Hematopoietic multipotent progenitor cell treated with erythropoietin and hydrocortisone succinate and interleukin-3 and kit ligand, for 15 days (in vitro differentiated cells): ENCODE measurements around the gene CDH8.

Experiments
- DNase-seq: peaks from one replicate; pipeline ENCODE4 v3.0.0-alpha.2; 2015; ENCODE audit warnings: low spot score

Gene CDH8

DNA sequence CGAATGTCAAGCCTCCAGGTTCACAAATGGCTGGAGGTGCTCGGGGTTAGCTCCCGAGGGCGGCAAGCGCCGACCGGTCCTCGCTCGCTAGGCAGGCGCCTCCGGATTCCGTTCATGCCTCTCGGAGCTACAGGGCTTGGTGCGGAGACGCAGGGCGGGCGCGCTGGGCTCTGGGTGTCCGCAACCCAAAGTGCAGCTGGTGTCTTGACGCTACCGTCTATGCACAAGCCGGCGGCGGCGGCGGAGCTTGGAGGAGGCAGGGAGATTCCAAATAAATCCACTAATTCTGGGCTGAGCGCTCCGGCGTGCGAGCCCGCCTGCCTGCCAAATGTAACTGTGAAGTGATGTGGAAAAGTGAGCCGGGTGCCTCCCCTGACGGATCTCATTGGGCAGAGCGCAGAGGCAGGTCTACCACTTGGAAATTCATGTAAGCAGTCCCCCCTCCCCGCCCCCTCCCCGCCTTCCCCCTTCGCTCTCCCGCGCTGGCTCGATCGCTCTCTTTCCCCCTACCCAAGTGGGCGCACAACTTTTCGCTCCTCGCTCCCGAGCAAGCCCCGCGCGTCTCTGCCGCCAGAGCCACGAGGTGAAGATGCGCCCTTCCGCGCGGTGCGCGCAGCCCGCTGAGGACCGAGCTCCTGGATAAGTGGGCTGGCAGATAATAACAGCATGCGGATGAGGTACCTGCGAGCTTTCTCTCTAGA is at the start of gene CDH8:
Gene CDH8, minus strand, starts transcription at position 338 of the 701 bp plus-strand sequence. CDS start 15,035 bp downstream, outside the sequence.
- no peak for DNase-seq

DNA sequence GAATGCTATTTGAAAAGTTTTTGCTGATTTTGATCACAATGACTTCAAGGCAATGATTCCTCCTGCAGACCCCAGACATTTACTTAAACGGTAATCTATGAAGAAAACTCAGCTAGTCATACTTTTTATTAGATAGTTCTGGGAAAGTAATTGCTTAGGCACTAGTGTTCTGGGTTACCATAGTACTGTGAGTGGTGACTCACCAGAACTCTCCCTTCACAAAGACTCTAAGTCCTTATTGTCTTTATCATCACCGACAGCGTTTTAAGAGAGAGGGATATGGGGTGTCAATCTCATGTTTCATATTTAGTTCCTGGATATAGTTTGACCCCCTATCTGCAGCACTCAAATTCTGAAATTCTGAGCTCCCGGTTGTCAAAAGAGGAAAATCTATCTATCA is 43.0 kb upstream of the CDH8 start:
- DNase-seq: no peak

- no peak for DNase-seq
These were observed 41.8 kb upstream of the CDH8 start for GRCh38 chr16:62077998-62078397.

- no peak for DNase-seq
These were observed 40.6 kb upstream of the CDH8 start for GRCh38 chr16:62076886-62077285.

GRCh38 chr16:62068747-62069146 is 32.5 kb upstream of the CDH8 start:
- no peak for DNase-seq

DNA sequence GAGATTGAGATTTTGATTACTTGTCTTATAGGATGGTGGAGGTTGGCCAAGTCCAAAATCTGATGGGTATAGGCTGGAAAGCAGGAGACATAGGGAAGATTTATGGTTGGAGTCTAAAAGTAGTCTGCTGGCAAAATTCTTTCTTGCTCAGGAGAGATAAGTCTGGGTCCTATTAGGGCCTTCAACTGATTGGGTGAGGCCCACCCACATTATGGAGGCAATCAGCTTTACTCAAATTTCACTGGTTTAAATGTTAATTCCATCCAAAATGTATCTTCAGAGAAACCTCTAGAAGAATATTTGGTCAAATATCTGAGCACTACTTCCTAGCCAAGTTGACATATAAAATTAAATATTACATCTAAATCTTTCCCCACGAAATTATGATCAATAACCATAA is 31.7 kb upstream of the CDH8 start:
- no peak for DNase-seq

GRCh38 chr16:62067182-62067581 is 30.9 kb upstream of the CDH8 start:
- DNase-seq: no peak

DNA sequence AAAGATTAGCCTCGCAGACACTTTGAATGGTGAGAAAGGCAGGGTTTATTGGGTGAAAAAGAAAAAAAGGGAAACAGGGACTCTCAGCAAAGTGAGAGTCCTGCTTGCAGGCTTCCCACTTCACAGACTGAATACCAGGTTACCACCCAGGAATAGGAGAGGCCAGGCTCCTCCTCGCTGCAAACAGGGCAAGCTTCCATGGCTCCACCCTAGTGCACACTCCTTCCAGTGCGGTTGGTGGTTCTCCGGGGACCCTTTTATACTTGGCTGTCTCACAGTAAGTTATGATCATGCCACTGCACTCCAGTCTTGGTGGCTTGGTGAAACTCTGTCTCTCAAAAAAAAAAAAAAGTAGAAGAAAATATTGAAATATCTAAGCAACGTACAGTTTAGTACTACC is 30.5 kb upstream of the CDH8 start:
- no peak for DNase-seq

GRCh38 chr16:62064173-62064572 is 27.9 kb upstream of the CDH8 start:
- no peak for DNase-seq

DNA sequence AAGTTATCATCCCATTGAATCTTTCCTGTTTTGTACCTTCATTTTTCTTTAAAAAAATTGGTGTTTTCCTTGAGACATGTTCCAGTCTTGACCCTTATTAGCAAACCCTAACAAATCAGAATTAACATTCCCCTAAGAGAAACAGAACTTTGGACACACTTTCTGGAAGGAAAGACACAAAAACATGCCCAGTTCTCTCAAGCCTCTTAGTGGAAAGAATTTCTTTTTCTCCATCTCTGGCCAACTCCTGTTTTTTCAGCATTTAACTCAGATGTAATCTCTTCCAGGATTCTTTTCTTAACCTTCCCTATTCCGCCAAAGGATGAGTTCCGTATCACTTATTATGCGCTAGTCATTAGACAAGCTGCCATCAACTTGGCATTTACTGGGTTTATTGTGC is 23.9 kb upstream of the CDH8 start:
- no peak for DNase-seq

DNA sequence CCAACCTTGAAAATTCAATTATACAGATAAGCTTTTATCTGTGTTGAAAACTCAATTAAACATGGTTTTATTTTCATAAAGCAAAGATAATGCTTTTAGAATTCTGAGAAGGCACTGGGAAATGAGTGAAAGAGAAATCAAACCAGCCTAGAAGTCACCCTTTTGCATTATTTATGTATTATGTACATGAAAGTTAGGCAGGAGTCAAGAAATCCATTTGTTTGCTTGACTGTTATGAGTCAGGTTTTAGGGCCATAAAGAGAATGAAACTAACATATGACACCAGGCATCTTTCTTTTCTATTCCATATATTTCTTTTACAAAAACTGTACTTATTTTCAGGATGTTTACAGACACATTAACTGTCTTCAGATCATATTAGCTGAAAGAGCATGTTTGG is 23.3 kb upstream of the CDH8 start:
- DNase-seq: no peak

DNA sequence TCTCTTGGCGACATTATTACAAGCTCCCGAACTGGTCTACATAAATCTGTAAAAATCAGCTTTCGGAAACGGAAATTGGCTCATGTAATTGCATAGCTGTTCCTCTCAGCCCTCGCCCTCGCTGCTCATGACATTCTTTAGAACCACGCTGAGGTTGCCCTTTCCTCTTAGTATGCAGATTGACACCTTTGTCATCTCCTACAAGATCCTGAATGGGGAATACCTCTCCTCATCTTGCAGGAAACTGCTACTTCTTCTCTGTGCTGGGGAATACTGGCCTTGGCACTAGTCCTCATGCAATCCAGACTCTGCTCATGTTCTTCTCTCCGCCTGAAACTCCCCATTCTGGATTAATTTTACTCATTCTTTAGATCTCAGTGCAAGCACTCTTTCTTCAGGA is 22.2 kb upstream of the CDH8 start:
- DNase-seq: no peak

DNA sequence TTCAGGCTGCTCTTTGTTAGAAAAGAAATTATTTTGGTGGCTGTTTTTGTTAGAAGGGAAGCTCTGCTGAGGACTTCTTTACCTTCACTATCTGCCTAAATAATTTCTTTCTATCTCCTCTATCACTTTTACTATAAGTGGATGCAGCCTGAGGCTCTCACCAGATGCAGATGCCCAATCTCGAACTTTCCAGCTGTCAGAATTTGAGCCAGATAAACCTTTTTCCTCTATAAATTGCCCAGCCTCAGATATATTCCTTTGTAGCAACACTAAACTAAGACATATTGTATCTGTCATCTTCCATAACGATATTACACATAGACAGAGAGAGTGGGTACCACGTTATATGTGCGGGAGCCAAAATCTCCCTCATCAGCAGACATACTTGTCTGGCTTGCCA is 15.7 kb upstream of the CDH8 start:
- DNase-seq: no peak

DNA sequence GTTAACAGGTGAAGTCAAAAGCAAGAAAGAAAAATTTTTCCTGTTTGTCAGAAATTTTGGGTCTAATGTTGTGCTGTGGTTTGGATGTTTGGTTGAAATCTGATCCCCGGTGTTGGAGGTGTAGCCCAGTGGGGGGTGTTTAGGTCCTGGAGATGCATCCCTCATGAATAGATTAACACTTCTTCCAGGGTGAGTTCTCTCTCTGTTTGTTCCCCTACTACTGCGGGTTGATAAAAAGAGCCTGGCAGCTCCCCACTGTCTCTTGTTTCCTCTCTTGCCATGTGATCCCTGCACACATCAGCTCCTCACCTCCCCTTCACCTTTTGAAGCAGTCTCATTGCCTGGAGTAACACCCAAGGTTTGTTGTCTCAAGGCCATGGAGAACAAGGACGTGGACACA is 14.6 kb upstream of the CDH8 start:
- DNase-seq: no peak

- no peak for DNase-seq
These were observed 10.6 kb upstream of the CDH8 start for GRCh38 chr16:62046801-62047200.

GRCh38 chr16:62041401-62041800 is 5.2 kb upstream of the CDH8 start:
- DNase-seq: no peak

DNA sequence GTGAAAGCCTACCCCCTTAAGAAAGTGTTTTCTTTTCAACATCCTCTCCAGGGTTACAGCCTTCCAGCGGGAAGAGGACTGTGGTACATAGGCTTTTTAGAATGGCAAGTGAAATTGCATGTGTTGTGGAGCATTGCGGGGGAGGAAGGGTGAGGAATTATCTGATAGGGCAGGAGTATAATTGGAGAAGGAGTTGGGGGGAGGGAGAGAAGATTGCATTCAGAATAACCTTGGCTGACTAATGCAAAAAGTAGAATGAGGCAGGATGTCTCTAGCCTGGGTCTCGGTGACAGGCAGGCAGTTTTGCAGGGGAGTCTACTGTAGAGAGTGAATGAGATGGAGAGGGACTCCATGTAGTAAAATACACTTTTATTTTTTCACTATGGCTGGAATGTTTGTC is 2.4 kb upstream of the CDH8 start:
- no peak for DNase-seq

GRCh38 chr16:62038225-62038624 is 2.0 kb upstream of the CDH8 start:
- DNase-seq: no peak

GRCh38 chr16:62036802-62037135 is 531 bp upstream of the CDH8 start:
- no peak for DNase-seq

DNA sequence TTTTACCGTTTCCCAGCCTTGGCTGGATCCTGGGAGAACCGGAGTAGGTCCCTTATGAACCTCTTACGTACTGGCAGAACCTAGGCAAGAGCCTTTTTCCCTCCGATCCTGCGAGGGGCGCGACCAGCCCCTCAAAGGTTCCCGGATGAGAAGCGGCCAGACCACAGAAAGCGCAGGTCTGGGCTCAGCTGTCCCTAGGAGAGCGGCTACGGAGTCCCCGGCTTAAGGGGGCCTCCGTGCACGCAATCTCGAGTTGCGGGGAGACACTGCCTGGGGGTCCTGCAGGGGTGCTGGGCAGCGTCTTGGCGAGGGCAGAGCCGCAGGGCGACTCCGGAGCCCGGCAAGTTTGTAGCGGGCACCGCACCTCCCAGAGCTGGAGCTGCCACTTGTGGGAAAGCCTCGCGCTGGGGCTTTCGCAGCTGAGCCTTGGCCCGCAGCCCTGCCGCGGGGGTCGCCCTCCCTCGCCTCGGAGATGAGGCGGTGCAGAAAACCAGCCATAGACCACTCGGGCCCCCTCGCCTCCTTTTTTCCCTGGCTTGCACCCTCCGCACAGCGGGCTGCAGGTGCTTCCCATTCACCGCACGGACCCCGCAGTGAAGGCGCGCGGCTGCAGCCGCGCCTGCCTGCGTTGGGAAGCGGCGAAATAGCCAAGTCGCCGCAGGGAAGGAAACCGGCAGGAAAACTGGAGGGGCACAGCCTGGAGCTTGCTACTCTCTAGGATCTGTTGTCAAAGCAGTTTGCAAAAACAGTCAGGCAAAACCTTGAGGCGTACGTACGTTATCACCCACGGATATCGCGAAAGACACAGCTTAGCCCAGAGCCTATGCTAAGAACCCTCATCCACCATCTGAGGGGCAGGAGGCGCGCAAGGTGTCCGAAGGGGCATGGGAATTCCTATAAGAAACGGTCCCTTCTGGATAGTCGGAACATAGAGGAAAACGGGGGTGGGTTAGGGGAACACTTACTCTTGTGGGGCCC is 834 bp downstream of the CDH8 start:
- DNase-seq: no peak

DNA sequence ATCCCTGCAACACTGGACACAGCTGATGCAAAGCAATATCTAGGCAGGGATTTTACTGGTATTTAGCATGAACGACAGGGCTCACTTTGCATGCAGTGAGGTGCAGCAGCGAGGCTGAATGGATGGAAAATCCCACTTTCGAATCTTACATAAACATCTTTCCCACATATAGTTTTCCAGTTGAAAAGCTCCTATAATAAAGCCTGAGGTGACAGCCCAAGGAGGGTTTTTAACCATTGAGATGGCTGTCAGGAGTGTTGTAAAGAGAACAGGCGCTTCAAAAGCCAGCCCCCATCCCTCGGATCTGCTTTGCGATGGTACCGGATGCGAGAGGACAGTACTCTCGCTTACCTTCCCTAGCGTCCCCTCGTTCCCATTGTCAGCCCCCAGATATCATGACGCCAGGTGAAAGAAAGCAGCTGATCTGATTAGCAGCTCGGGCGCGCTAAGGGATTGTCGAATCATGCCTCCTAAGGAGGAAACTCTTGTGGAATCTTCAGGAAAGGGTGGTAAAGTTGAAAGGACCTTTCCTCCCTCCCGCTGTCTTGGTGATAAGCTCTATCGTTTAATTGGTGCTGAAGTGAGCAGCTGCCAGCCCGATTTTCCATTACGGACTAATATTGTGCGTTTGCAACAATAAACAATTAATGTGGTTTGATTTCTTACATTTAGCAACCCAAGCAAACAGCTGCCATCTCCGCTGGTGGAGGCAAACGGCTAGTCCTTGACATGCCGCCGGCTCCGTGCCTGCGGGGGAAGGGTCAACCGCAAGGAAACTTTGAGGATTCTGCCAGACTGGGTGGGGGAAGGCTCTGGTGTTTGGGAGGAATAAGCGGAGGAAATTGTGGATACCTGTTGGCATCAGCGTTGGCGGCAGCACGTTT is 1.8 kb downstream of the CDH8 start:
- DNase-seq: no peak

DNA sequence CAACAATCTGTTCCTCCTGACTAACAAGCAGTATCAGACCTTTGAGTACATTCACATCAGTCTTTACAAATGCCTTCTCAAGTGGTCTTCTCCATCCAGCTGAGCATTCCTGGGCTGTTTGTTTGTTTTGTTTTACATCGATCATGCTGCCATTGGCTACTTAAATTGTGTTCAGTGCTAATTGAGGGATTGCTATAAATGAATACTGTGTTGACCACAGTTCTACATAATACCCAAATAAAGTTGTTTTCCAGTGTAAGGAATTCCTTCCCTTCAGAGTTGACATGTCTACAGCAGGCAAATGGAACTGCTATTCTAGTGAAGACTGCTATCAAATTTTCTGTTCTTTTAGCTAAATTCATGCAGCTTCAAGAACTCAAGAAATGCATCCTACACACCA is 3.2 kb downstream of the CDH8 start:
- no peak for DNase-seq

DNA sequence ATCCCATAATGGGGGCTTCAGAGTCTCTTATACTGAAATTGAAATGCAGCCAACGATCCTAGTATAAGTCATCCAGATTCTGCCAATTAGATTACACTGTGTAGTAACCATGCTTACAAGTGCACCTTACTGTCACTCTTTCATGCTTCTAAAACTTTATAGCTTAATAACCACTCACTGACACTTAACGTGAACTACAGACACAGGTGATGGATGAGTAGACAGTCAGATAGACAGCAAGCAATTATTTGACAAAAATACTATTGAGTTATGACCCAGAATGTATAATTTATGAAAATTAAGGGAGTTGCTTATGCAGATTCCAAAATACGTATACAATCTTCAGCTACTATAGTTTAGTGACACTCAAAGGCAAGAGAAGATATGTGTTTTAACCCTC is 6.3 kb downstream of the CDH8 start:
- DNase-seq: no peak
